ENCODE data around the gene VPS8.
"Not testable (repeated sequence)": the region's sequence is repeated elsewhere in the genome, so short reads cannot be mapped to it uniquely, and the experiment has no call there.

Gene VPS8

GRCh38 chr3:184949251-184949965, 137.4 kb downstream of the VPS8 start:
- H3K36me3 ChIP-seq (ENCODE audit: control insufficient read depth, insufficient read depth, low read length), result no peaks in the 10 kb centered on the region
- H3K4me3 ChIP-seq (ENCODE audit: low read depth, low read length), result no peak overlapping the region
- H3K9me3 ChIP-seq (ENCODE audit: control insufficient read depth, insufficient read depth, low read length), result no peaks in the 10 kb centered on the region
- H3K9ac ChIP-seq (ENCODE audit: low read depth, low read length), result no peak overlapping the region
- H3K4me1 ChIP-seq (ENCODE audit: control insufficient read depth, insufficient read depth, low read length), result peaks cover 30% of the 10 kb centered on the region
- H3K27ac ChIP-seq (ENCODE audit: low read depth, low read length), result no peak overlapping the region
- H3K27me3 ChIP-seq (ENCODE audit: control insufficient read depth, insufficient read depth, low read length), result no peaks in the 10 kb centered on the region

GRCh38 chr3:184950816-184951215, 138.8 kb downstream of the VPS8 start:
- not testable (repeated sequence) for H3K27me3 ChIP-seq (ENCODE audit: control insufficient read depth, insufficient read depth, low read length); H3K9ac ChIP-seq (ENCODE audit: low read depth, low read length); H3K4me3 ChIP-seq (ENCODE audit: low read depth, low read length); H3K9me3 ChIP-seq (ENCODE audit: control insufficient read depth, insufficient read depth, low read length); H3K36me3 ChIP-seq (ENCODE audit: control insufficient read depth, insufficient read depth, low read length); H3K27ac ChIP-seq (ENCODE audit: low read depth, low read length)
- peaks cover 26% of the 10 kb centered on the region for H3K4me1 ChIP-seq (ENCODE audit: control insufficient read depth, insufficient read depth, low read length)

GRCh38 chr3:184952671-184953070, 140.7 kb downstream of the VPS8 start:
- Histone ChIP-seq H3K9ac (ENCODE audit: low read depth, low read length) (no peak overlapping the region), H3K4me1 (ENCODE audit: control insufficient read depth, insufficient read depth, low read length) (peaks cover 26% of the 10 kb centered on the region), H3K27ac (ENCODE audit: low read depth, low read length) (peak overlapping the region; percentile 54), H3K9me3 (ENCODE audit: control insufficient read depth, insufficient read depth, low read length) (no peaks in the 10 kb centered on the region), H3K36me3 (ENCODE audit: control insufficient read depth, insufficient read depth, low read length) (no peaks in the 10 kb centered on the region), H3K27me3 (ENCODE audit: control insufficient read depth, insufficient read depth, low read length) (no peaks in the 10 kb centered on the region), H3K4me3 (ENCODE audit: low read depth, low read length) (no peak overlapping the region)

GRCh38 chr3:184953401-184953800, 141.4 kb downstream of the VPS8 start:
- H3K9ac ChIP-seq (ENCODE audit: low read depth, low read length), result no peak overlapping the region
- 0 out of 2 replicates have a peak overlapping the region, but pooled peaks have one; percentile 7 for H3K4me3 ChIP-seq (ENCODE audit: low read depth, low read length)
- H3K27ac ChIP-seq (ENCODE audit: low read depth, low read length), result peak overlapping the region; percentile 54
- H3K27me3 ChIP-seq (ENCODE audit: control insufficient read depth, insufficient read depth, low read length), result no peaks in the 10 kb centered on the region
- no peaks in the 10 kb centered on the region for H3K36me3 ChIP-seq (ENCODE audit: control insufficient read depth, insufficient read depth, low read length)
- peaks cover 26% of the 10 kb centered on the region for H3K4me1 ChIP-seq (ENCODE audit: control insufficient read depth, insufficient read depth, low read length)
- H3K9me3 ChIP-seq (ENCODE audit: control insufficient read depth, insufficient read depth, low read length), result no peaks in the 10 kb centered on the region

- Histone ChIP-seq H3K9me3 (ENCODE audit: control insufficient read depth, insufficient read depth, low read length) (no peaks in the 10 kb centered on the region), H3K36me3 (ENCODE audit: control insufficient read depth, insufficient read depth, low read length) (no peaks in the 10 kb centered on the region), H3K27me3 (ENCODE audit: control insufficient read depth, insufficient read depth, low read length) (no peaks in the 10 kb centered on the region), H3K9ac (ENCODE audit: low read depth, low read length) (no peak overlapping the region), H3K27ac (ENCODE audit: low read depth, low read length) (peak overlapping the region; percentile 54), H3K4me1 (ENCODE audit: control insufficient read depth, insufficient read depth, low read length) (peaks cover 25% of the 10 kb centered on the region), H3K4me3 (ENCODE audit: low read depth, low read length) (no peak overlapping the region)
Observed at GRCh38 chr3:184954251-184954650, 142.3 kb downstream of the VPS8 start.

GRCh38 chr3:184954851-184955250, 142.9 kb downstream of the VPS8 start:
- not testable (repeated sequence) for H3K27ac ChIP-seq (ENCODE audit: low read depth, low read length); H3K27me3 ChIP-seq (ENCODE audit: control insufficient read depth, insufficient read depth, low read length); H3K9me3 ChIP-seq (ENCODE audit: control insufficient read depth, insufficient read depth, low read length); H3K4me3 ChIP-seq (ENCODE audit: low read depth, low read length); H3K9ac ChIP-seq (ENCODE audit: low read depth, low read length); H3K36me3 ChIP-seq (ENCODE audit: control insufficient read depth, insufficient read depth, low read length)
- peaks cover 21% of the 10 kb centered on the region for H3K4me1 ChIP-seq (ENCODE audit: control insufficient read depth, insufficient read depth, low read length)

- no peak overlapping the region for H3K4me3 ChIP-seq (ENCODE audit: low read depth, low read length)
- H3K9me3 ChIP-seq (ENCODE audit: control insufficient read depth, insufficient read depth, low read length), result no peaks in the 10 kb centered on the region
- no peak overlapping the region for H3K9ac ChIP-seq (ENCODE audit: low read depth, low read length)
- H3K27ac ChIP-seq (ENCODE audit: low read depth, low read length), result no peak overlapping the region
- no peaks in the 10 kb centered on the region for H3K4me1 ChIP-seq (ENCODE audit: control insufficient read depth, insufficient read depth, low read length)
- H3K27me3 ChIP-seq (ENCODE audit: control insufficient read depth, insufficient read depth, low read length), result no peaks in the 10 kb centered on the region
- H3K36me3 ChIP-seq (ENCODE audit: control insufficient read depth, insufficient read depth, low read length), result peaks cover 8% of the 10 kb centered on the region; the same call in 1 of the 2 replicates
Observed at GRCh38 chr3:184965639-184966430, 153.9 kb downstream of the VPS8 start.

GRCh38 chr3:184968115-184968514, 156.1 kb downstream of the VPS8 start:
- H3K4me3 ChIP-seq (ENCODE audit: low read depth, low read length), result no peak overlapping the region
- no peaks in the 10 kb centered on the region for H3K27me3 ChIP-seq (ENCODE audit: control insufficient read depth, insufficient read depth, low read length)
- no peaks in the 10 kb centered on the region for H3K4me1 ChIP-seq (ENCODE audit: control insufficient read depth, insufficient read depth, low read length)
- H3K36me3 ChIP-seq (ENCODE audit: control insufficient read depth, insufficient read depth, low read length), result peaks cover 16% of the 10 kb centered on the region
- H3K27ac ChIP-seq (ENCODE audit: low read depth, low read length), result no peak overlapping the region
- H3K9me3 ChIP-seq (ENCODE audit: control insufficient read depth, insufficient read depth, low read length), result no peaks in the 10 kb centered on the region
- H3K9ac ChIP-seq (ENCODE audit: low read depth, low read length), result no peak overlapping the region

- Histone ChIP-seq H3K9me3 (ENCODE audit: control insufficient read depth, insufficient read depth, low read length) (no peaks in the 10 kb centered on the region), H3K4me3 (ENCODE audit: low read depth, low read length) (no peak overlapping the region), H3K27ac (ENCODE audit: low read depth, low read length) (no peak overlapping the region), H3K4me1 (ENCODE audit: control insufficient read depth, insufficient read depth, low read length) (no peaks in the 10 kb centered on the region), H3K9ac (ENCODE audit: low read depth, low read length) (no peak overlapping the region), H3K36me3 (ENCODE audit: control insufficient read depth, insufficient read depth, low read length) (peaks cover 7% of the 10 kb centered on the region), H3K27me3 (ENCODE audit: control insufficient read depth, insufficient read depth, low read length) (no peaks in the 10 kb centered on the region)
Observed at GRCh38 chr3:184970186-184970585, 158.2 kb downstream of the VPS8 start.

- no peak overlapping the region for H3K27ac ChIP-seq (ENCODE audit: low read depth, low read length)
- no peaks in the 10 kb centered on the region for H3K27me3 ChIP-seq (ENCODE audit: control insufficient read depth, insufficient read depth, low read length)
- H3K9ac ChIP-seq (ENCODE audit: low read depth, low read length), result no peak overlapping the region
- H3K4me1 ChIP-seq (ENCODE audit: control insufficient read depth, insufficient read depth, low read length), result peaks cover 3% of the 10 kb centered on the region; the same call in 1 of the 2 replicates
- H3K36me3 ChIP-seq (ENCODE audit: control insufficient read depth, insufficient read depth, low read length), result no peaks in the 10 kb centered on the region
- H3K9me3 ChIP-seq (ENCODE audit: control insufficient read depth, insufficient read depth, low read length), result no peaks in the 10 kb centered on the region
- H3K4me3 ChIP-seq (ENCODE audit: low read depth, low read length), result no peak overlapping the region
Observed at GRCh38 chr3:184977796-184978195, 165.8 kb downstream of the VPS8 start.

- Histone ChIP-seq H3K4me3 (ENCODE audit: low read depth, low read length) (no peak overlapping the region), H3K9me3 (ENCODE audit: control insufficient read depth, insufficient read depth, low read length) (no peaks in the 10 kb centered on the region), H3K27ac (ENCODE audit: low read depth, low read length) (no peak overlapping the region), H3K4me1 (ENCODE audit: control insufficient read depth, insufficient read depth, low read length) (peaks cover 3% of the 10 kb centered on the region; the same call in 1 of the 2 replicates), H3K36me3 (ENCODE audit: control insufficient read depth, insufficient read depth, low read length) (no peaks in the 10 kb centered on the region), H3K27me3 (ENCODE audit: control insufficient read depth, insufficient read depth, low read length) (no peaks in the 10 kb centered on the region), H3K9ac (ENCODE audit: low read depth, low read length) (no peak overlapping the region)
Observed at GRCh38 chr3:184981071-184981470, 169.1 kb downstream of the VPS8 start.

Data from HUES48 (cell line).